HCT116 (cell line): ENCODE measurements around the gene TENM4. TPM values are rescaled to one million over a fixed set of nuclear protein-coding genes. Genes with fewer than 3 reads are reported as not detected.

Experiments used
- ATAC-seq: fragments of 200-7000 bp; cut with Tn5 transposase; 2 replicates; pipeline ENCODE4 v1.9.1; 2020; ENCODE audit warnings: mild to moderate bottlenecking, moderate library complexity
- BruUV-seq: library from RNA; stranded (reverse); fragments of 400-500 nt; replicated peaks from 2 replicates; lab custom pipeline; 2021; lab: Mats Ljungman, UMichigan
- CTCF ChIA-PET: fragments of 300-600 bp; sonication (Branson Sonifier 250); formaldehyde crosslinking; loops from one replicate; lab custom pipeline; 2021; ENCODE audit warnings: antibody characterized with exemption; lab: Charles Lee
- POLR2A ChIA-PET: fragments of 300-600, 350-600 bp; sonication (Branson Sonifier 250); formaldehyde crosslinking; loops from one replicate; lab custom pipeline; 2021; ENCODE audit warnings: antibody characterized with exemption; lab: Charles Lee
- RAD21 ChIA-PET, 2 experiments: fragments of 300-600 bp; sonication (Branson Sonifier 250); formaldehyde crosslinking; loops; one replicate each; lab custom pipeline; 2023; ENCODE audit warnings: low total read pairs in 2 of 2; ENCODE audit not compliant: uncharacterized antibody in 2 of 2, unreplicated experiment in 2 of 2, low non-redundant PET in 1 of 2; lab: Charles Lee
- DNase-seq: peaks from one replicate; pipeline ENCODE4 v3.0.0-alpha.2; 2010; ENCODE audit warnings: low read depth, low spot score
- H2AFZ ChIP-seq: fragments of 200-600 bp; shearing (Covaris generic), sonication (generic); 2 replicates; pipeline ENCODE4 v1.6.1; 2017; ENCODE audit warnings: low read depth, mixed run types, mixed read lengths, antibody characterized with exemption, low read length; ENCODE audit not compliant: poor library complexity, severe bottlenecking
- H3K27ac ChIP-seq: 2 replicates; pipeline ENCODE4 v1.5.1; 2012; ENCODE audit warnings: low read depth, low read length
- H3K27me3 ChIP-seq: fragments of 200-600 bp; sonication (generic); 2 replicates; pipeline ENCODE4 v1.6.1; 2016; ENCODE audit warnings: mixed run types, low read length, mixed read lengths; ENCODE audit not compliant: insufficient read depth
- H3K36me3 ChIP-seq, 2 experiments: fragments of 200-500 bp in 1 of 2; fragments of 200-600 bp in 1 of 2; sonication (Bioruptor generic) in 1 of 2; sonication (generic) in 1 of 2; 2 replicates each; pipeline versions ENCODE4 v1.5.1 to v1.6.1; 2014 to 2016; ENCODE audit warnings: low read length in 2 of 2, inconsistent platforms in 1 of 2, mixed read lengths in 1 of 2, mixed run types in 1 of 2; ENCODE audit not compliant: insufficient read depth in 2 of 2, control insufficient read depth in 1 of 2
- H3K4me1 ChIP-seq, 2 experiments: fragments of 200-600 bp in 1 of 2; sonication (generic) in 1 of 2; 2 replicates each; pipeline versions ENCODE4 v1.5.1 to v1.6.1; 2012 to 2017; ENCODE audit warnings: low read length in 2 of 2, inconsistent platforms in 1 of 2, mild to moderate bottlenecking in 1 of 2, mixed read lengths in 1 of 2, mixed run types in 1 of 2, moderate library complexity in 1 of 2; ENCODE audit not compliant: insufficient read depth in 2 of 2, control insufficient read depth in 1 of 2
- H3K4me2 ChIP-seq: fragments of 200-600 bp; sonication (generic); 2 replicates; pipeline ENCODE4 v1.6.1; 2017; ENCODE audit warnings: mixed run types, low read length, mixed read lengths
- H3K4me3 ChIP-seq, 2 experiments: fragments of 200-600 bp in 1 of 2; sonication (generic) in 1 of 2; replicated peaks in 1 of 2; 2 replicates each; pipeline ENCODE4 v1.5.1; 2011 to 2016; ENCODE audit warnings: low read length in 2 of 2, control low read depth in 1 of 2, low read depth in 1 of 2, mild to moderate bottlenecking in 1 of 2, mixed read lengths in 1 of 2, mixed run types in 1 of 2
- H3K79me2 ChIP-seq: fragments of 200-600 bp; sonication (generic); 2 replicates; pipeline ENCODE4 v1.6.1; 2017; ENCODE audit warnings: mild to moderate bottlenecking, mixed run types, low read length, moderate library complexity, mixed read lengths; ENCODE audit not compliant: insufficient read depth
- H3K9ac ChIP-seq: fragments of 200-600 bp; sonication (generic); 2 replicates; pipeline ENCODE4 v1.6.1; 2016; ENCODE audit warnings: low read length, mixed read lengths
- H3K9me2 ChIP-seq: fragments of 200-600 bp; sonication (generic), shearing (Covaris generic); 2 replicates; pipeline ENCODE4 v1.6.1; 2017; ENCODE audit warnings: mixed run types, mild to moderate bottlenecking, moderate library complexity; ENCODE audit not compliant: insufficient read depth
- H3K9me3 ChIP-seq, 2 experiments: fragments of 200-500 bp in 1 of 2; fragments of 200-600 bp in 1 of 2; sonication (Bioruptor generic) in 1 of 2; sonication (generic) in 1 of 2; 2 replicates each; pipeline ENCODE4 v1.6.1; 2014 to 2017; ENCODE audit warnings: low read length in 2 of 2, mixed read lengths in 2 of 2, inconsistent platforms in 1 of 2, low read depth in 1 of 2, mild to moderate bottlenecking in 1 of 2, mixed run types in 1 of 2, moderate library complexity in 1 of 2; ENCODE audit not compliant: control insufficient read depth in 1 of 2, insufficient read depth in 1 of 2
- H4K20me1 ChIP-seq: fragments of 200-600 bp; sonication (generic), shearing (Covaris generic); 2 replicates; pipeline ENCODE4 v1.6.1; 2017; ENCODE audit warnings: mixed run types, mild to moderate bottlenecking, moderate library complexity; ENCODE audit not compliant: insufficient read depth
- ATF3 ChIP-seq: IDR thresholded peaks from 2 replicates; pipeline ENCODE4 v1.6.1; 2012
- CBX3 ChIP-seq: IDR thresholded peaks from 2 replicates; pipeline ENCODE4 v1.6.1; 2012; ENCODE audit warnings: low read depth
- CEBPB ChIP-seq: IDR thresholded peaks from 2 replicates; pipeline ENCODE4 v1.6.1; 2012; ENCODE audit warnings: low read depth
- EGR1 ChIP-seq: IDR thresholded peaks from 2 replicates; pipeline ENCODE4 v1.6.1; 2012; ENCODE audit warnings: low read depth
- EZH2 ChIP-seq: fragments of 200-600 bp; sonication (generic); IDR thresholded peaks from 2 replicates; pipeline ENCODE4 v1.6.1; 2017; ENCODE audit warnings: antibody characterized with exemption, mixed run types
- FOSL1 ChIP-seq: IDR thresholded peaks from 2 replicates; pipeline ENCODE4 v1.6.1; 2012; ENCODE audit warnings: low read depth
- POLR2A ChIP-seq: IDR thresholded peaks from 2 replicates; pipeline ENCODE4 v1.7.0; 2011; ENCODE audit warnings: borderline replicate concordance; ENCODE audit not compliant: insufficient read depth, insufficient read length; ENCODE audit errors: extremely low read depth
- RAD21 ChIP-seq: IDR thresholded peaks from 2 replicates; pipeline ENCODE4 v1.6.1; 2012; ENCODE audit warnings: low read depth, mild to moderate bottlenecking
- REST ChIP-seq: IDR thresholded peaks from 2 replicates; pipeline ENCODE4 v1.6.1; 2012; ENCODE audit warnings: low read depth
- SP1 ChIP-seq: IDR thresholded peaks from 2 replicates; pipeline ENCODE4 v1.6.1; 2012; ENCODE audit warnings: low read depth
- SRF ChIP-seq: IDR thresholded peaks from 2 replicates; pipeline ENCODE4 v1.6.1; 2012; ENCODE audit warnings: low read depth
- TCF7L2 ChIP-seq: IDR thresholded peaks from 2 replicates; pipeline ENCODE4 v1.7.0; 2011; ENCODE audit warnings: borderline replicate concordance, inconsistent platforms; ENCODE audit not compliant: insufficient read depth, insufficient read length; ENCODE audit errors: extremely low read depth
- YY1 ChIP-seq: IDR thresholded peaks from 2 replicates; pipeline ENCODE4 v1.6.1; 2011; ENCODE audit warnings: low read length, low read depth, moderate library complexity, mild to moderate bottlenecking; ENCODE audit not compliant: insufficient replicate concordance; ENCODE audit errors: extremely low read depth
- ZBTB33 ChIP-seq: IDR thresholded peaks from 2 replicates; pipeline ENCODE4 v1.6.1; 2011; ENCODE audit warnings: mild to moderate bottlenecking, low read length, moderate library complexity; ENCODE audit not compliant: insufficient replicate concordance; ENCODE audit errors: extremely low read depth
- ZNF274 ChIP-seq: fragments of 200-500 bp; sonication (Bioruptor generic); IDR thresholded peaks from 2 replicates; pipeline ENCODE4 v1.6.1; 2014; ENCODE audit warnings: mild to moderate bottlenecking, low read depth, low read length, inconsistent platforms
- intact Hi-C: fragments of 100-400 bp; cut with micrococcal nuclease; formaldehyde crosslinking; loops from 2 replicates; pipeline ENCODE4 v1.10.0; 2022
- total RNA-seq: library from RNA; stranded (reverse); gene quantifications from one replicate; pipeline ENCODE4 v1.2.1, GENCODE V29; 2021; ENCODE audit not compliant: unreplicated experiment

Gene TENM4
- total RNA-seq, 1 experiment from 2014 or later: 0.05 TPM

GRCh38 chr11:78725200-78725599 lies 715.6 kb downstream of the TENM4 start:
- ChIA-PET POLR2A (no interaction called here), CTCF (interaction anchor here (1.4 to 2.3 kb wide), 2 partner anchors 10 to 79 kb away, joined by 3 to 13 read pairs; no protein-coding TSS in a partner anchor), RAD21 (no interaction called here)
- peaks cover 33% of the 10 kb centered on the region for H3K27me3 ChIP-seq
- no peaks in the 10 kb centered on the region for H3K4me1 ChIP-seq
- intact Hi-C loops: no loop called here
- no peaks in the 10 kb centered on the region for H3K79me2 ChIP-seq
- H3K4me2 ChIP-seq: no peak overlapping the region
- H3K27ac ChIP-seq: no peak overlapping the region
- DNase-seq: no peak
- no peaks in the 10 kb centered on the region for H3K9me3 ChIP-seq
- no peak overlapping the region for H3K9ac ChIP-seq
- H3K9me2 ChIP-seq: no peaks in the 10 kb centered on the region
- BruUV-seq: no TSS peak
- H4K20me1 ChIP-seq: no peaks in the 10 kb centered on the region
- no peak overlapping the region for H3K4me3 ChIP-seq
- TF ChIP-seq POLR2A: no peak
- TF ChIP-seq EZH2: no peak
- TF ChIP-seq CBX3: no peak
- TF ChIP-seq REST: no peak
- no peak for TF ChIP-seq YY1
- no peak for TF ChIP-seq ZNF274
- TF ChIP-seq FOSL1: no peak
- no peak for TF ChIP-seq EGR1
- TF ChIP-seq ZBTB33: no peak
- TF ChIP-seq RAD21: no peak
- no peak for TF ChIP-seq SP1
- TF ChIP-seq TCF7L2: no peak
- no peak for TF ChIP-seq CEBPB
- no peak for TF ChIP-seq SRF
- TF ChIP-seq ATF3: no peak
- ATAC-seq: no peak
- H3K36me3 ChIP-seq: no peaks in the 10 kb centered on the region
- no peak overlapping the region for H2AFZ ChIP-seq
